HepG2 (cell line): ENCODE data around the gene FUBP3. TPM values are rescaled to one million over a fixed set of nuclear protein-coding genes. Genes with fewer than 3 reads are reported as not detected.

ENCODE experiments used
- ATAC-seq: fragments of 200-7000 bp; cut with Tn5 transposase; 3 replicates; pipeline ENCODE4 v1.9.1; 2020; ENCODE audit warnings: mild to moderate bottlenecking, moderate library complexity
- BruUV-seq: library from RNA; stranded (reverse); fragments of 400-500 nt; replicated peaks from 2 replicates; lab custom pipeline; 2021; lab: Mats Ljungman, UMichigan
- CTCF ChIA-PET: fragments of 300-600 bp; formaldehyde crosslinking; extraction: SDS; loops from one replicate; lab custom pipeline; 2021; ENCODE audit warnings: low total read pairs, inconsistent platforms, low intra/inter-chr PET ratio; lab: Yijun Ruan, JAX
- POLR2A ChIA-PET: fragments of 350-600 bp; sonication (Branson Sonifier 250); formaldehyde crosslinking; loops from one replicate; lab custom pipeline; 2020; ENCODE audit warnings: antibody characterized with exemption, inconsistent platforms; lab: Yijun Ruan, JAX
- DNase-seq: peaks from one replicate; pipeline ENCODE4 v3.0.0-alpha.2; 2015; ENCODE audit warnings: low spot score
- FAIRE-seq: peaks from 3 replicates; lab custom pipeline; 2011; peaks lifted over from hg19 to GRCh38; lab: Jason Lieb, UNC
- H2AFZ ChIP-seq: one replicate; pipeline ENCODE4 v1.6.1; 2011; ENCODE audit warnings: low read length, inconsistent platforms
- H3K27ac ChIP-seq: fragments of 300-600 bp; 3 replicates; pipeline ENCODE4 v1.8.0; 2011; ENCODE audit warnings: mixed run types, mild to moderate bottlenecking, mixed read lengths, low read length, inconsistent platforms; ENCODE audit not compliant: insufficient read depth; ENCODE audit errors: extremely low read length
- H3K27me3 ChIP-seq, 2 experiments: fragments of 200-600 bp in 1 of 2; 2 replicates in 1 of 2; 3 replicates in 1 of 2; pipeline versions ENCODE4 v1.6.0 to v1.8.0; 2011; ENCODE audit warnings: low read length in 2 of 2, mild to moderate bottlenecking in 2 of 2, moderate library complexity in 2 of 2, inconsistent platforms in 1 of 2; ENCODE audit not compliant: insufficient read depth in 2 of 2, control insufficient read depth in 1 of 2
- H3K36me3 ChIP-seq, 2 experiments: fragments of 200-600 bp in 1 of 2; replicated peaks in 1 of 2; 2 replicates in 1 of 2; 3 replicates in 1 of 2; pipeline versions ENCODE4 v1.5.1 to v1.8.0; 2011; ENCODE audit warnings: low read length in 2 of 2, inconsistent platforms in 1 of 2; ENCODE audit not compliant: insufficient read depth in 2 of 2, control insufficient read depth in 1 of 2
- H3K4me1 ChIP-seq: 2 replicates; pipeline ENCODE4 v1.5.1; 2012; ENCODE audit warnings: low read length, inconsistent platforms; ENCODE audit not compliant: insufficient read depth
- H3K4me2 ChIP-seq: 2 replicates; pipeline ENCODE4 v1.6.0; 2011; ENCODE audit warnings: low read depth, low read length, inconsistent platforms
- H3K4me3 ChIP-seq, 3 experiments: fragments of 200-600 bp in 1 of 3; sonication (generic), shearing (Covaris generic) in 1 of 3; replicated peaks in 1 of 3; 2 replicates each; pipeline ENCODE4 v1.5.1; 2011 to 2016; ENCODE audit warnings: low read length in 3 of 3, inconsistent platforms in 2 of 3, low read depth in 2 of 3, mild to moderate bottlenecking in 2 of 3, control low read depth in 1 of 3, mixed read lengths in 1 of 3; ENCODE audit not compliant: insufficient read depth in 1 of 3
- H3K79me2 ChIP-seq: one replicate; pipeline ENCODE4 v1.6.1; 2011; ENCODE audit warnings: low read length, inconsistent platforms; ENCODE audit not compliant: insufficient read depth
- H3K9ac ChIP-seq: 2 replicates; pipeline ENCODE4 v1.6.0; 2011; ENCODE audit warnings: mild to moderate bottlenecking, low read depth, low read length, inconsistent platforms; ENCODE audit not compliant: insufficient read depth
- H3K9me3 ChIP-seq: 2 replicates; pipeline ENCODE4 v1.5.1; 2012; ENCODE audit warnings: mild to moderate bottlenecking, low read length
- H4K20me1 ChIP-seq: 2 replicates; pipeline ENCODE4 v1.6.0; 2011; ENCODE audit warnings: inconsistent platforms, mild to moderate bottlenecking, low read length, moderate library complexity; ENCODE audit not compliant: insufficient read depth
- ARID2 ChIP-seq: sonication (generic); formaldehyde crosslinking; IDR thresholded peaks from 2 replicates; pipeline ENCODE4 v1.8.1; 2022; ENCODE audit warnings: mild to moderate bottlenecking, missing genetic modification reagents, borderline replicate concordance
- BCL3 ChIP-seq: sonication (generic); formaldehyde crosslinking; IDR thresholded peaks from 2 replicates; pipeline ENCODE4 v1.5.1; 2020; ENCODE audit warnings: mild to moderate bottlenecking, missing genetic modification reagents, moderate library complexity
- CENPX ChIP-seq: sonication (generic); formaldehyde crosslinking; IDR thresholded peaks from 2 replicates; pipeline ENCODE4 v1.9.0; 2021; ENCODE audit warnings: mild to moderate bottlenecking, missing genetic modification reagents, moderate library complexity
- DDIT3 ChIP-seq: sonication (generic); formaldehyde crosslinking; IDR thresholded peaks from 2 replicates; pipeline ENCODE4 v1.4.0; 2020; ENCODE audit warnings: mild to moderate bottlenecking, missing genetic modification reagents
- NFIB ChIP-seq: sonication (generic); formaldehyde crosslinking; IDR thresholded peaks from 2 replicates; pipeline ENCODE4 v1.9.0; 2021; ENCODE audit warnings: missing genetic modification reagents, mild to moderate bottlenecking, borderline replicate concordance
- NFYB ChIP-seq: sonication (generic); formaldehyde crosslinking; IDR thresholded peaks from 2 replicates; pipeline ENCODE4 v1.4.0; 2020; ENCODE audit warnings: missing genetic modification reagents
- RFX1 ChIP-seq: fragments of 450-650 bp; IDR thresholded peaks from 2 replicates; pipeline ENCODE4 v1.6.1; 2017
- SOX13 ChIP-seq, 3 experiments: fragments of 450-650 bp in 1 of 3; sonication (generic) in 1 of 3; formaldehyde crosslinking in 1 of 3; IDR thresholded peaks in 2 of 3; conservative IDR thresholded peaks in 1 of 3; 2 replicates each; pipeline versions ENCODE4 v1.5.0 to v1.6.1; 2016 to 2020; ENCODE audit warnings: antibody characterized with exemption in 1 of 3, mild to moderate bottlenecking in 1 of 3, missing compliant biosample characterization in 1 of 3, missing genetic modification reagents in 1 of 3, moderate library complexity in 1 of 3
- ZBTB2 ChIP-seq: sonication (generic); formaldehyde crosslinking; IDR thresholded peaks from 2 replicates; pipeline ENCODE4 v1.8.0; 2022; ENCODE audit warnings: low read depth, missing genetic modification reagents
- ZFP36 ChIP-seq: fragments of 150-350 bp; IDR thresholded peaks from 2 replicates; pipeline ENCODE4 v1.6.1; 2018; ENCODE audit warnings: borderline replicate concordance, low read length, low read depth; ENCODE audit not compliant: partially characterized antibody
- ZNF224 ChIP-seq: sonication (generic); formaldehyde crosslinking; IDR thresholded peaks from 2 replicates; pipeline ENCODE4 v1.5.0; 2020; ENCODE audit warnings: mild to moderate bottlenecking, missing genetic modification reagents
- ZNF75D ChIP-seq: sonication (generic); formaldehyde crosslinking; IDR thresholded peaks from 2 replicates; pipeline ENCODE4 v1.8.1; 2023; ENCODE audit warnings: missing genetic modification reagents, mild to moderate bottlenecking, borderline replicate concordance
- ZSCAN29 ChIP-seq: sonication (generic); formaldehyde crosslinking; conservative IDR thresholded peaks from 2 replicates; pipeline ENCODE4 v1.4.0; 2020; ENCODE audit warnings: mild to moderate bottlenecking, missing genetic modification reagents
- WGBS: methylation state at CpG from one replicate; pipeline ENCODE4 v1.1.6; 2017; ENCODE audit warnings: low lambda C conversion rate; 5-methylcytosine and 5-hydroxymethylcytosine counted together
- in situ Hi-C: cut with HindIII; loops from 2 replicates; pipeline ENCODE4 v1.10.0; 2017; ENCODE audit warnings: low pct_unique_long_range_greater_than_20kb; ENCODE audit not compliant: extremely low pct_ligation_motif_present
- intact Hi-C: fragments of 100-400 bp; cut with micrococcal nuclease; formaldehyde crosslinking; loops from one replicate; pipeline ENCODE4 v1.10.0; 2022; ENCODE audit not compliant: unreplicated experiment
- polyA plus RNA-seq, 8 experiments: library from polyadenylated mRNA; depleted of rRNA in 3 of 8; stranded (reverse) in 7 of 8; unstranded in 1 of 8; fragments of >200 nt; fragmentation: Illumina TruSeq in 4 of 8; extraction: Trizol in 4 of 8; gene quantifications; 2 replicates each; pipeline versions ENCODE4 v1.2.1 to v1.2.3, GENCODE V29; 2011 to 2016; ENCODE audit warnings: low read depth in 4 of 8, missing spikeins in 1 of 8, mixed read lengths in 1 of 8; ENCODE audit not compliant: insufficient read depth in 1 of 8
- total RNA-seq, 5 experiments: library from RNA; depleted of rRNA; stranded (reverse); fragments of >200 nt; fragmentation: Illumina TruSeq; extraction: Trizol; gene quantifications; 2 replicates each; pipeline ENCODE4 v1.2.3, GENCODE V29; 2016; ENCODE audit warnings: low read depth in 1 of 5

The FUBP3 gene
- total and polyA plus RNA-seq, 2 of the 13 experiments (the other 11 are each of a cell fraction or from before 2014, with no cell fraction given): 28.7 to 40.0 TPM

GRCh38 chr9:130675396-130675795, 96.0 kb downstream of the FUBP3 start:
- Histone ChIP-seq H3K27me3 (peaks cover 6 to 40% of the 10 kb centered on the region in 2 experiments), H3K9me3 (no peaks in the 10 kb centered on the region), H4K20me1 (no peaks in the 10 kb centered on the region), H3K4me3 (no peak overlapping the region), H3K9ac (no peak overlapping the region), H3K36me3 (no peaks in the 10 kb centered on the region), H3K4me2 (no peak overlapping the region)
- DNase-seq: no peak
- TF ChIP-seq ARID2 (no peak), ZFP36 (no peak), ZNF224 (no peak), ZNF75D (CRISPR knock-in tag) (no peak), NFYB (CRISPR knock-in tag) (no peak), ZBTB2 (CRISPR knock-in tag) (no peak), ZSCAN29 (no peak), NFIB (CRISPR knock-in tag) (no peak), BCL3 (CRISPR knock-in tag) (no peak), CENPX (no peak), SOX13 (IDR thresholded peaks at IDR 0.05) (no peak), SOX13 (CRISPR knock-in tag; conservative IDR thresholded peaks at IDR 0.05 in 1 of 2, IDR thresholded peaks at IDR 0.05 in 1 of 2) (no peak), RFX1 (no peak), DDIT3 (CRISPR knock-in tag) (no peak)
- TF ChIP-seq, all 625 proteins: peak for 0
- BruUV-seq: no TSS peak
- no peak overlapping the region for H3K27ac ChIP-seq
- ATAC-seq (no peak), FAIRE-seq (no peak)
- no peaks in the 10 kb centered on the region for H3K4me1 ChIP-seq
- POLR2A ChIA-PET: no interaction called here
- H2AFZ ChIP-seq: no peak overlapping the region
- 20% methylated on average over 1 of the region's 13 CpGs for WGBS
- in situ Hi-C loops: no loop called here
- intact Hi-C loops: no loop called here
- CTCF ChIA-PET: no interaction called here
- no peaks in the 10 kb centered on the region for H3K79me2 ChIP-seq
